Stromal cell of bone marrow (primary cell): ENCODE data around the gene LZTS3.

Experiments
- DNase-seq: peaks from one replicate; pipeline ENCODE4 v3.0.0-alpha.2; 2012; ENCODE audit warnings: low read depth

The LZTS3 gene

DNA sequence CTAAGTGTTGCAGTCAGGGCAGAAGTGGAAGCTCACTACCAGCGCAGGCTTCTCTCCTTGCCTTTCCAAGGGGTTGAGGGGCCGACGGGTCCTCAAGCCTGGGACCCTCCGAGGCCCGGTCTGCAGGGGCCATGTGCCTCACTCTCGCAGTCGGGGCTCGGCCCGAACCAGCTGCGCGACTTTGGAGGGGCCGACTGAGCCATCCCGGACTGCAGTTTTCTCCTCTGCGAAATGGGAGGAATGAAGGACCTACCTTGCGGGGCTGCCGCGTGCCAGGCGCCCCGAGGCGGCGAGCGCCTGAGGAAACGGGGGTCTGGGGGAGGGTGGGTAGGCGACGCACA is 5.6 kb downstream of the LZTS3 start:
- DNase-seq: no peak

DNA sequence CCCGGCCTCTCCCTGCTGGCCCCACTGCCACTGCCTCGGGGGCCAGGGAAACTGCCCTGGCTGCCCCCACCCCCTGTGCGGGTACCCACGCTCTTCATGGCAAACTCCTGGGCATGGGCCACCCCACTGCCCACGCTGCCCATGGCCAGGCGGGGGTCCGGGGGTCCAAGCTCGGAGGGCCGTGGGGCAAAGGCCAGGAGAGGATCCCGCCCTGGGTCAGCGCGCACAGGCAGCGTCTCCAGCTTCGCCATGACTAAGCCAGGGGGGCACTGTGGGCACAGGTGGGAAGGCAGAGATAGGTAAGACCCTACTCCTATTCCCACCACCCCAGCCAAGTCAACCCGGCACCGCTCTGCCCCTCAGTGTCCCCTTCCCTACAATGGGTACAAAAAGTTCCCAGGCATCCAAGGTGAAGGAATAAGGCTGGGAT is 6.4 kb downstream of the LZTS3 start:
- DNase-seq: no peak

DNA sequence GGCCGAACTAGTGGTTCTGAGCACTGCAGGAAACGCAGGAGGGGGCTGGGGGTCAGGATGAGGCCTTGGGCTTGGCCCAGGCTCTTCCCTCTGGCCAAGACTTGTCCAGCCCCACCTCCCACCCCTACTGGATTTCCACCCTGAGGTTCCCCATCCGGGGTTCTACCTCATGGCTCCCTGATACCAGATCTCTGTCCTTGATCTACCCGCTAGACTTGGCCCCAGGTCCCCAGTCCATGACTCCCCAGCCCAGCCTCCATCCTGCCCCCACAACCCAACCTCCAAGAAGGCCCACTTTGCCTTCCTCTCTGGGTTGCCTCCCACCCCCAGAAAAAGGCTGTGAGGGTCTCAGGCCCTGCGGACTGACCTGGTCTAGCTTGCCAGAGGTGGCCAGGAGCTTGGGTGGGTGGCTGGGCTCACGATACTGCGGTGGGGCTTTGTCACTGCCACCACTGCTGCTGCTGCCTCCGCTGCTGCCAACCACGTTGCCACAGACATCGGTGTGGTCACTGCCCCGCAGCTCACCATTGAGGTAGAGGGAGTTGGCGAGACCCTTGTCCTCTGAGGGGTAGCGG is 6.9 kb downstream of the LZTS3 start:
- DNase-seq: no peak

DNA sequence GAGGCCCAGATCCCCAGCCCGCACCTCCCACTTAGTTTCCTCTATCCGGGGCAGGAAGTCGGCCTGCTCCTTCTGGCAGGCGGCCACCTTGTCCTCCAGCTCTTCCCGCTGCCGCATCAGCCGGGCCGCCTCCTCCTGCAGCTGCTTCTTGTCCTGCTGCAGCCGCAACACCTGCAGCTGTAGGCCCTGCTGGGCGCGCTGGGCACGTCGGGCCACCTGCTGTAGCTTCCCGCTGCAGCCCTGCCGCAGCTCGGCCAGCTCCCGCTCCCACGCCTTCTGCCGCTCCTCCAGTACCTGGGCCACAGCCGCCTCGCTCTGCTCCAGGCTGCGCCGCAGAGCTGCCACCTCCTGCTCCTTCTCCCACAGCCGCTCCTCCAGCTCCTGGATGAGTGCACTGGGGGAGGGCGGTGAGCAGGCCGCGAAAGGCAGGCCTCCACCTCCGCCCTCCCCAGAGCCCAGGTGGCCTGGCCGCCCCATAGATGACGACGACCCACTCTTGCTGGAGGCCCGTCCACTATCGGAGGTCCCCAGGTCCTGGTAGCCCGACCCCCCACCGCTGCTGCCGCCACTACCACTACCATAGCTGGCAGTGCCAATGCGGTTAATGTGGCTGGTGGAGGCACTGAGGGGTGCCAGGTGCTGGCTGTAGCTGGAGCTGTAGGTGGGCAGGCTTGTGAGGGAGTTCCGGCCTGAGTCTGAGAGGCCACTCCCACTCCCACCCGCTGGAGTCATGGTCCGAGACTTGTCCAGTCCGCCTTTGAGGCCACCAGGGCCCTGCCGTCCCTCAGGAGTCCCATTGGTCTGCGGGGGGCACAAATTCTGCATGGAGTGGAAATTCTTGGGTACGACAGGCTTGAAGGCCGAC is 7.6 kb downstream of the LZTS3 start:
- DNase-seq: no peak

DNA sequence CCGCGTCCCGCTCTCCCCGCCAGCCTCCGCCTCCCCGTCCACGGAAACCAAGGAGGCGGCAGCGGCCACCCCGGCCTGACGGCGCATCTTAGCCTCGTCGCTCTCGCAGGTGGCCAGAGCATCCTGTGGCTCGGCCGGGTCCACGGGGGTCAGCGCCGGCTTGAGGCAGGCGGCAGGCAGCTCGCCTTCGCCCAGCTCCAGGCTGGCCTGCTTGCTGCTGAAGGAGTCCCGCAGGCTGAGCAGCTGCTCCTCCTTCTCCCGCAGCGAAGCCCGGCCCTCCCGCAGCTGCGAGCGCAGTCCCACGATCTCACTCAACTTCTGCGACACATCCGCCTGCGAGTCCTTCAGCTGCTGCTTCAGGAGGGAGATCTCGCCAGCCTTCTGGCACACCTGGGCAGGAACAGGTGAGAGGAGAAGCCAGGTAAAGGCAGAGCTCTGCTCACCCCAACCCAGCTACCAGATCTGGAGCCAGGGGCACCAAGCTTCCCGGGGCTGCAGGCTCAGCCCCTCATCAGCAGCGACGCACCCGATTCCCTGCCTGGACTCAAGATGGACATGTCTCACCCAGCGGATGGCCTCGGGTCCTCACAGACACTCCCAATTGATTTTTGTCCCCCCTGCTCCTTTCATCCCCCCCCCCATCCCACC is 8.5 kb downstream of the LZTS3 start:
- no peak for DNase-seq

DNA sequence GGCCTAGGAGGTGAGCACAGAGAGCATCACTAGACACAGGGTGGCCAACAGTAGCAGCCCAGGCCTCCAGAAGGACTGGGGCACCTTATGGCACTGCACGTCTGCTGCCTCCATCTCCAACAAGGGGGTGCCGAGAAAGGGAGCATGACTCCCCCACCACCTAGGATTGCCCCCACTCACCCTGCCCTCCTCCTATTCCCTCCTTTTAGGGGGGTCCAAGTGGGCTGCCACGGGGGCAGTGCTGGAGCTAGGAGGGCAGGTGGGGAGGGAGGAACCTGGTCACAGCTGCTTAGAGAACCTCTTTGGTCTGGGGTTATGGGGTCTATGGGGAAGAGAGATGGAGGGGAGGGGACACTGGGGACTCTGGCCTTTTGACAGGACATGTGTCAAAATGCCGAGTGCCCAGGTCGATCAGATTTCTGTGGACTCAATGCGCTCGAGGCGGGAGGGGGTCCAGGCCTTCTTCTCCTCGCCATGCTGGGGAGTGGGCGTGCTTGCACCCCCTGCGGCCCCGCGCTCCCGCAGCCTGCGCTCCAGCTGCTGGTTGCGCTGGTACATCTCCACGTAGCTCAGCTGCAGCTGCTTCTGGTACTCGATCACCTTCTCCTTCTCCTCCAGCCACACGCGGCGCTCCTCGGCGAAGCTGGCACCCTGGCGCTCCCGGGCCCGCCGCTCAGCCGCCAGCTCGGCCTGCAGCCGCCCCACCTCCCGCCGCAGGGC is 9.1 kb downstream of the LZTS3 start:
- DNase-seq: no peak

DNA sequence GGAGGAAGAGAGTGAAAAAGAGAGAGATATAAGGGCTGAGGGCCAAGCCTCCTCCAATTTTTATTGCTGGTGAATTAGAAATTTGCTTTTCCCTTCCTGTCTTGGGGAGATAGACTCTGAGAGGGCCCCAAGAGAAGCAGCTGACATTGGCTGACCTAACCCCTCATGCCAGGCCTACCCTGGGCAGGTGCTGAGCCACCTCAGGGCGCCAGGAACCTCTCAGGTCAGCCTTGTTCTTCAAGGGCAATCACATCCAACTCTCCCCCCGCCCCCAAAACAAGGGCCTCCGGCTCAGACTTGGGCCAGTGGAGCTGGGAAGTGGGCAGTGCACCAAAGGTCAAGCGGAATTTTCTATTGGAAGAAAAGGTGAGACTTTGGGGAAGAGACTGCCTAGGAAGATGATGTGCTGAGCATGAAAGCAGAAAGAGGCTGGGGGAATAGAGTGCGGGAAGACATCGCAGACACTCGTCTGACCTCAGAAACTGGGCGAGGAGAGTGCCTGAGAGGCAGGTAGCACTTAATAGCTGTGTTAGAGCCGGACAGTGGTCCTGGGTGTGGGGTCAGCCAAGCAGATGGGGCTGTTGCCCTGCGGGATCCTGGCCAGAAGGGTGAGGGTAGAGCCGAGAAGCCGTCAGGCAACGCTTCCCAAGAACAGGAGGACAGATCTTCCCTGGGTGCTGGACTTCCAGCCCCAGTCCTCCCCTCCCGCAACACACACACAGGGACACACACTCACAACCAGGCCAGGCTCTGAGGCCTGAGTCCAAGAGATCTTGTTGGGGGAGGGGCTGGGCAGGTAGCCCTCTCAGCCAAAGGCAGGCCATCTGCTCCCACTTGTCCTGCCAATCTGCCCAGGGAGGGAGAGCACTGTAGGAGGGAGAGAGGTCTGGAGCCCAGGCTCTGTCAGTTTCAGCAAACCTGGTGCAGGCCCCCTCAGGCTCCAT is 10.0 kb downstream of the LZTS3 start:
- DNase-seq: no peak

DNA sequence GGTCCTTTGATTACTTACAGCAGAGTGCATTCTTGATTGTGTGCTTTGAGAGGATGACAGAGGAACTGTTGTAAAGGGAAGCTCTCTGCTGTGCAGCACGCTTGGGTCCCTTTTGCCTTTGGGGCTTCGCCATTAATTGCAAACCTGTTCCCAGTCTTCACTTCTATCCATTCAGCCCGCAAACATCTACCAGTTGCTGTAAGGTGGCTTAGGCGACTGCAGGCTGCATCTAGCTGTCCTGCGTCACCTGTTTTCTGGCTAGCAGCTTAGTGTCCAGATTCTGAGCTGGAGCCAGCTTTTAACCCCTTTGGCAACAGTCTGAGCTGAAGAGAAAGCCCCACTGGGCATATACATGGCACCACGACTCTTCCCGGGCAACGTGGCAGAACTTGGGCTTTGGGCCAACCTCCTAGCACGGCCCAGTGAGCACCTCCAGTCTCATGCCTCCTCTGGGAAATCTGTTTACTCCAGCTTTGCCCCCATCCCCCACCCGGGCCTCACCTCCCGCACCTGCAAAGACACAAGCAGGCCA is 11.2 kb downstream of the LZTS3 start:
- DNase-seq: no peak

DNA sequence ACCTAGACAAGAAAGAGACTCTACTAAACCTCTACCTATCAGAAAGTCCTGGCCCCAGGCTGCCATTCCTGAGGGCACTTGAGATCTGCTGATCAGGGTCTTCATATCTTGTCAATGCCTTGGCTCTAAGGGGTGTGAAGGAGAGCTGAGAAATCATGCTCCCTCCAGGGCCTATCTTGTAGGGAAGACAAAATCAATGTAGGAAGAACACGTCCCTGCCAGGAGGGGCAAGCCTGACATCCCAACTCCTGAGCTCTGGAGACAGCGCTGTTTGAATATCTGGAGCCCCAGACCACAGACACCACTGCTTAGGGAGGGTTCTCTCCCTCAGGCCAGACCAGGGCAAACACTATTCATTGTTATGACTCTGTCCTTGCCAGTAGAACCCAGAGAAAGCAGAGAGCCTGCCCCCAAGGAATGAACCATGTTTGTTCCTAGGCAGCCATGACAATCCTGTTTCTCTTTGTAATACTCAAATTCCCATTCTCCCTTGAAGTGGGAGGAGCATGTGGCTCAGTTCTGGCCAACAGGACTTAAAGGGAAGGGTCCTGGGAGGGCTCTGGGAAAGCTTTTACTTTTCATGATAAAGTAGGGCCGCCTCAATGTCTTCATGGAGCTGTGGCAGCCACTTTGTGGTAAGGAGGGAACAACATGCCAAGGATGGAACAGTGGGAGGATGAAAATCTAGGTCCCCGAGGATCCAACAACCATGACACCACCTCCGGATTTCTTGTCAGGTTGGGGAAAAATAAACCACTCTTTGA is 11.9 kb downstream of the LZTS3 start:
- no peak for DNase-seq

DNA sequence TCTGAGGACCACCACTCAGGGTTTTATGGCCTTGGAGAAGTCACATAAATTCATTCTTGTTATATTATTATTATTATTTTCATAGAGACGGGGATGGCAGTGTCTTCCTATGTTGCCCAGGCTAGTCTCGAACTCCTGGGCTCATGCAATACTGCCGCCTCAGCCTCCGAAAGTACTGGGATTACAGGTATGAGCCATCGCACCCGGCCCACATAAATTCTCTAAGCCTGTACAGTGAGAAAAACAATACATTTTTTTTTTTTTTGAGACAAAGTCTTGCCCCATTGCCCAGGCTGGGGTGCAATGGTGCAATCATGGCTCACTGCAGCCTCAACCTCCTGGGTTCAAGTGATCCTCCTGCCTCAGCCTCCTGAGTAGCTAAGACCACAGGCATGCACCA is 12.9 kb downstream of the LZTS3 start:
- DNase-seq: no peak

DNA sequence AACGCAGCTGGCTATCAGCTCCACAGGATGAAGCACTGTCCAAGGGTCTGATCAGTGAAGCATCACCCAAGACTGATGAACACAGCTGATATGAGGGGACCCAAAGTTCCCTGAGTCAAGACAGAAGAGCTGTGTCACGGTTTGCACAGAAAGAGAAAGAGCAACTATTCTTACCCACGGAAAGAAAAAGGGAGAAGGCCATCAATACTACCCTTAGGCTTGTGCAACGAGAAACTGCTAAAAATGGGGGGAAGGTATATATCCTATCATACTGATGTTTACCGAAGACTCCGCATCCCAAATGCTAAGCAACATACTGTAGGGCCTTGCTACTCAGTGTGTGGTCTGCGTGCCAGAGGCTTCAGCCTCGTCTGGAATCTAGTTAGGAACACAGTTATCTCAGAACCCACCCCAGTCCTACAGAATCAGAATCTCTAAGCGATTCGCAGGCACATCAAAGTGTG is 14.3 kb downstream of the LZTS3 start:
- no peak for DNase-seq

DNA sequence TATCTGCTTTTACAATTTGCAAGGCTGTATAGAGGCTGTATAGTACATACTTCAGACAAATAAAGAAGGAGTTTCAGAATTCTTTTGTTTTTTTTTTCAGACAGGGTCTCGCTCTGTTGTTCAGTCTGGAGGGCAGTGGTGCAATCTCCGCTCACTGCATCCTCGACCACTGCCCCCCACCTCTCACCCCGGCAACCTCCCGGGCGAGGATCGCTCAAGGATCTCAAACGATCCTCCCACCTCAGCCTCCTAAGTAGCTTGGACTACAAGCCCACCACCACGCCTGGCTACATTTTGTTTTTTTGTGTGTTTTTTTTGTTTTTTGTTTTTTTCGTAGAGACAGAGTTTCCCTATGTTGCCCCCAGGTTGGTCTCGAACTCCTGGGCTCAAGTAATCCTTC is 15.5 kb downstream of the LZTS3 start:
- DNase-seq: no peak

DNA sequence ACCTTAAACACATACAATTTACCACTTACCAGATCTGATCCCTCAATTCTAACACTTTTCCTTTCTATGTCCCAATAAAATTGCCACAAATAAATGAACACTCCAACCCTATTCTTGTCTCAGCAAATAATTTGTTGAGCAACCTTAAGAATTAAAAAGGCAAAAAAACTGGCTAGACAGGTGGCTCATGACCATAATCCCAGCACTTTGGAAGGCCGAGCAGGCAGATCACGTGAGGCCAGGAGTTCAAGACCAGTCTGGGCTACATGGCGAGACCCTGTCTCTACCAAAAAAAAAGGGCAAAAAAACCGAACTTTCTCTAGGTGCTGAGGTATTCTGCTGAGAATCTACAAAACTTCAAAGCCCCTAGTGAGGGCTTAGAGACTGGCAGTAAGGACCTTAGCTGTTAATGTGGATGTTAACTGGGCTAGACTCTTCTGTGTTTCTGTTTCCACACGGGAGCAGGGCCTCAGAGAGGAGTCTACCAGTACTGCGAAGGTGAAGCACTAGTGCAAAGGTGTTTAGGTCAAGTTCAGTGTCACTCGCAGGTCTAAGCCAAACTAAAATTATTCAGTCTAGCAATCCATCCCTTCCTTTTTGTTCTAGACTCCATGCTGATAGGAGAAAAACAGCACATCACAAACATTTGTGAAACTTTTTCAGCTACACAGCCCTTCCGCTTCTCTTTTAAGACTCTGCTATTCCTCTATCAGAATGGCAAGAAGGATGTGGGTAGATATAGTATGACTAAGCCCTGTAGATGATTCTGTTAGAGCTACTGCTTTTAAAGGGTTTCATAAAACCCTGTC is 16.3 kb downstream of the LZTS3 start:
- DNase-seq: no peak

DNA sequence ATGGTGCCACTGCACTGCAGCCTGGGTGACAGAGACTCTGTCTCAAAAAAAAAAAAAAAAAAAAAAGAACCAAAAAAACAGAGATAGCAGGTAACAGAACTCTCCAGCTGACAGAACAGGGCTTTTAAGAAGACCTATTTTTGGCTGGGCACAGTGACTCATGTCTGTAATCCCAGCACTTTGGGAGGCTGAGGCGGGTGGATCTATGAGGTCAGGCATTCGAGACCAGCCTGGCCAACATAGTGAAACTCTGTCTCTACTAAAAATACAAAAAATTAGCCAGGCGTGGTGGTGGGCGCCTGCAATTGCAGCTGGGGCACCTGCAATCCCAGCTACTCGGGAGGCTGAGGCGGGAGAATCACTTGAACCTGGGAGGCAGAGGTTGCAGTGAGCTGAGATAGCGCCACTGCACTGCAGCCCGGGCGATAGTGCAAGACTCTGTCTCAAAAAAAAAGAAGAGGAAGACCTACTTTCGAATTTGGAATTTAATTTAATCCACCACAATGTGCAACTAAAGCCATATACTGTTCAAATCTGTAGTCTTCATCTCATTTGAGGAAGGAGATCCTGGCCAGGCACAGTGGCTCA is 21.2 kb downstream of the LZTS3 start:
- peak; percentile 14 for DNase-seq

DNA sequence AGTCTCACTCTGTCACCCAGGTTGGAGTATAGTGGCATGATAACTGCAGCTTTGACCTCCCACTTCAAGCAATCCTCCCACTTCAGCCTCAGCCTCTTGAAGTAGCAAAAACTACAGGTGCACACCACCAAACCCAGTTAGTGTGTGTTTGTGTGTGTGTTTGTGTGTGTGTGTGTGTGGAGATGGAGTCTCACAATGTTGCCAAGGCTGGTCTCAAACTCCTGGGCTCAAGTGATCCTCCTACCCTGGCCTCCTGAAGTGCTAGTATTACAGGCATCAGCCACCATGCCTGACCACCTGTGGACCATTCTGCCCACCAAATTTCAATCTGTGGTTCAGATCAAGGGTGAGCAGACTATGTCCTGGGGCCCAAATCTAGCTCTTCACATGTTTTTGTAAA is 22.4 kb downstream of the LZTS3 start:
- DNase-seq: no peak

DNA sequence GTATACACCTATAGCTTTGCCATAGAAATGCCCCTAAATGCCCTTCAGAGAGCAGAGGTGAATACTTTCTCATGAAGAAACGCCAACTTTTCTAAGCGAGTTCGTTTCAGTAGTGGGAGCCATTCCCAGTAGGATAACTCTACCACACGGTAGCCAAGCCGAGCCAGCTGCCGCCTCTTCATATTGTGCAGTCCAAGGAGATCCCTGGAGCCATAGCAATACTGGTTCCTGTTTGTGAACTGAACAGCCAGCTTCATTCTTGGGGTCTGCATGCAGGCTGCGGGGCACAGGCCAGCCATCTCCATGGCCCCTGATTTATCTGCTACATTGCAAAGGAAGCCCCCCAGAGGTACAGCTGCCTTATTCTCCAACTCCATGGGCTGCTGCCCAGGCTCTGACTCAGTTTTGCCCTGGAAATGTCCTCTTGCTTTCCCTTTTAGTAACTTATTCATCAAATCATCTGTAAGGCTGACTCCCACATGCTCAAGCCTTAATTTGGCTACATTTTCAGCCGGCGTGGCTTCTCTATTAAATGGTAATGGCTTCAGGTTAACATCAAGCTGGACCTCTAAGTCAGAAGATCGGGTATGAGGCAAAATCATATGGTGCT is 26.5 kb downstream of the LZTS3 start:
- DNase-seq: peak; percentile 20

DNA sequence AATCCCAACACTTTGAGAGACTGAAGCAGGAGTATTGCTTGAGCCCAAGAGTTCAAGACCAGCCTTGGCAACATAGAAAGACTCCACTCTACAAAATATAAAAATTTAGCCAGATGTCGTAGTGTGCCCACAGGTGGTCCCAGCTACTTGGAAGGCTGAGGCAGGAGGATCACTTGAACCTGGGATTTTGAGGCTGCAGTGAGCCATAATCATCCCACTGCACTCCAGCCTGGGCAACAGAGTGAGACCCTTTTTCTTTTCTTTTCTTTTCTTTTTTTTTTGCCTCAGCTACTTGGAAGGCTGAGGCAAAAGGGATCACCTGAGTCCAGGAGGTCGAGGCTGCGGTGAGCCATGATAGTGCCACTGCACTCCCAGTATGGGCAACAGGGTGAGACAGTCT is 31.6 kb downstream of the LZTS3 start:
- no peak for DNase-seq

DNA sequence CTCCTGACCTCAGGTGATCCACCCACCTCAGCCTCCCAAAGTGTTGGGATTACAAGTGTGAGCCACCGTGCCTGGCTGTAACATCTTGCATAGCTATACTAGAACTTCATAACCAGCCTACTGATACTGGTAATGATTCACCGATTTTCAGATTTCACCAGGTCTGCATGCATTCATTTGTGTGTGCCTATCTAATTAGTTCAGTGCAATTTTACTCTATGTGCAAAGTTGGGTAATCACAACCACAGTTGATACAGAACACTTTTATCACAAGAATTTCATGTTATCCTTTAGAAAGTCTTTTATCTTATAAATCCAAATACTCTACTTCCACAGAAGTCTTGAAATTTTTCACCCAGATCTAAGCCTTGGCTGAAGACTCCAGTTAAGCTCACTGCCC is 35.9 kb downstream of the LZTS3 start:
- DNase-seq: no peak
